PC-3 (cell line): ENCODE measurements around the gene KRTAP5-4. TPM values are rescaled to one million over a fixed set of nuclear protein-coding genes. Genes with fewer than 3 reads are reported as not detected.
"Not testable (repeated sequence)": the region's sequence is repeated elsewhere in the genome, so short reads cannot be mapped to it uniquely, and the experiment has no call there.

Source experiments
- ATAC-seq: fragments of 200-7000 bp; cut with Tn5 transposase; 2 replicates; pipeline ENCODE4 v1.9.1; 2020; ENCODE audit warnings: mild to moderate bottlenecking, moderate library complexity
- BruUV-seq: library from RNA; stranded (reverse); fragments of 400-500 nt; replicated peaks from 2 replicates; lab custom pipeline; 2021; lab: Mats Ljungman, UMichigan
- CTCF ChIA-PET: fragments of 300-600 bp; sonication (Branson Sonifier 250); formaldehyde crosslinking; loops from one replicate; lab custom pipeline; 2022; ENCODE audit warnings: antibody characterized with exemption; lab: Charles Lee
- POLR2A ChIA-PET: fragments of 300-600 bp; sonication (Branson Sonifier 250); formaldehyde crosslinking; loops from one replicate; lab custom pipeline; 2022; ENCODE audit warnings: antibody characterized with exemption; ENCODE audit not compliant: unreplicated experiment; lab: Charles Lee
- DNase-seq: peaks from one replicate; pipeline ENCODE4 v3.0.0-alpha.2; 2015
- H2AFZ ChIP-seq: fragments of 300-600 bp; sonication (generic); 2 replicates; pipeline ENCODE4 v1.6.0; 2016; ENCODE audit warnings: antibody characterized with exemption, low read length
- H3F3A ChIP-seq: fragments of 300-600 bp; sonication (generic); one replicate; pipeline ENCODE4 v1.6.0; 2017; ENCODE audit warnings: antibody characterized with exemption, low read length, control low read depth, mild to moderate bottlenecking; ENCODE audit not compliant: unreplicated experiment
- H3K27ac ChIP-seq: fragments of 300-600 bp; sonication (generic); 2 replicates; pipeline ENCODE4 v1.5.1; 2016; ENCODE audit warnings: mild to moderate bottlenecking, low read length
- H3K27me3 ChIP-seq: fragments of 300-600 bp; sonication (generic); 2 replicates; pipeline ENCODE4 v1.6.1; 2016; ENCODE audit warnings: low read length, mixed read lengths
- H3K36me3 ChIP-seq: fragments of 300-600 bp; sonication (generic); 2 replicates; pipeline ENCODE4 v1.6.1; 2016; ENCODE audit warnings: low read depth, mixed run types, low read length, mixed read lengths
- H3K4me1 ChIP-seq: fragments of 300-600 bp; sonication (generic); 2 replicates; pipeline ENCODE4 v1.5.1; 2016; ENCODE audit warnings: low read length; ENCODE audit not compliant: insufficient read depth
- H3K4me2 ChIP-seq: fragments of 300-600 bp; sonication (generic); 2 replicates; pipeline ENCODE4 v1.6.0; 2016; ENCODE audit warnings: low read length
- H3K4me3 ChIP-seq: fragments of 300-600 bp; sonication (generic); 2 replicates; pipeline ENCODE4 v1.5.1; 2016; ENCODE audit warnings: mild to moderate bottlenecking, low read length, mixed read lengths
- H3K79me2 ChIP-seq: fragments of 300-600 bp; sonication (generic); 2 replicates; pipeline ENCODE4 v1.6.1; 2017; ENCODE audit warnings: low read length, mixed read lengths
- H3K9ac ChIP-seq: fragments of 300-600 bp; sonication (generic); 2 replicates; pipeline ENCODE4 v1.6.0; 2016; ENCODE audit warnings: mild to moderate bottlenecking, low read length
- H3K9me2 ChIP-seq: fragments of 300-600 bp; sonication (generic); replicated peaks from 2 replicates; pipeline ENCODE4 v1.6.1; 2016; ENCODE audit warnings: mixed run types, low read length, mixed read lengths
- H3K9me3 ChIP-seq: fragments of 300-600 bp; sonication (generic); 2 replicates; pipeline ENCODE4 v1.6.1; 2016; ENCODE audit warnings: low read length, mixed read lengths
- H4K20me1 ChIP-seq: fragments of 300-600 bp; sonication (generic); 2 replicates; pipeline ENCODE4 v1.6.1; 2016; ENCODE audit warnings: low read length, mixed read lengths
- CTCF ChIP-seq: fragments of 300-600 bp; sonication (generic); conservative IDR thresholded peaks from 2 replicates; pipeline ENCODE4 v1.5.1; 2017; ENCODE audit warnings: antibody characterized with exemption, low read depth, mild to moderate bottlenecking, low read length
- EZH2 ChIP-seq: fragments of 300-600 bp; sonication (generic); IDR thresholded peaks from one replicate; pipeline ENCODE4 v1.6.1; 2017; ENCODE audit warnings: antibody characterized with exemption, mild to moderate bottlenecking, low read length; ENCODE audit not compliant: unreplicated experiment
- EZH2phosphoT487 ChIP-seq: fragments of 300-600 bp; sonication (generic); IDR thresholded peaks from 2 replicates; pipeline ENCODE4 v1.6.1; 2018; ENCODE audit warnings: mild to moderate bottlenecking, antibody characterized with exemption, low read length, borderline replicate concordance
- intact Hi-C: fragments of 100-400 bp; cut with micrococcal nuclease; formaldehyde crosslinking; loops from 2 replicates; pipeline ENCODE4 v1.9.0; 2023
- total RNA-seq: library from RNA; depleted of rRNA; stranded (reverse); fragments of >200 nt; gene quantifications from 2 replicates; pipeline ENCODE4 v1.2.3, GENCODE V29; 2014

The KRTAP5-4 gene
- total RNA-seq, 1 experiment from 2014 or later, result not detected

DNA sequence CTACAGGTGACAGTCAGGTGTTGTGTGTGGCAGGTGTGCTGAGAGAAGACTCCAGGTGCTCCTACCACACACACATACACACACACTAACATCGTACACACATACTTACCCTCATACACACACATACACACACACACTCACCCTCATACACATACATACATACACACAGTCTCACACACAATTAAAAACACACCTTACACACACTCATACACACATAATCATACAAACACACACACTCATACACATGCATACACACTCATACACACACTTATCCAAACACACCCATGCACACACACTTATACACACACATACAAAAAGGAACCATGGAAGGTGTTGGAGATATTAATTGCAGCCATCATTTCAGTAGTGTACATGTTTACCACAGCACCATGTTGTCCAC is 18.3 kb downstream of the KRTAP5-4 start:
- Histone ChIP-seq H3K4me3 (no peak overlapping the region), H3K9ac (no peak overlapping the region), H3K4me1 (no peaks in the 10 kb centered on the region), H3K79me2 (no peaks in the 10 kb centered on the region), H3F3A (no peaks in the 10 kb centered on the region), H4K20me1 (no peaks in the 10 kb centered on the region), H3K9me2 (no peaks in the 10 kb centered on the region), H3K9me3 (no peaks in the 10 kb centered on the region), H3K36me3 (no peaks in the 10 kb centered on the region), H3K27ac (no peak overlapping the region), H3K4me2 (no peak overlapping the region), H3K27me3 (peaks cover 46% of the 10 kb centered on the region), H2AFZ (no peak overlapping the region)
- ChIA-PET CTCF (no interaction called here), POLR2A (no interaction called here)
- intact Hi-C loops, result no loop called here
- ATAC-seq (no peak), DNase-seq (no peak)
- TF ChIP-seq EZH2phosphoT487 (no peak), CTCF (no peak), EZH2 (no peak)
- BruUV-seq, result no TSS peak

- DNase-seq, H2AFZ ChIP-seq, H4K20me1 ChIP-seq, CTCF ChIA-PET, H3K4me2 ChIP-seq, H3K9me3 ChIP-seq, H3K4me3 ChIP-seq, intact Hi-C loops, H3K36me3 ChIP-seq, H3K9me2 ChIP-seq, H3K79me2 ChIP-seq, ATAC-seq, BruUV-seq, H3F3A ChIP-seq, POLR2A ChIA-PET, H3K9ac ChIP-seq, H3K4me1 ChIP-seq, H3K27ac ChIP-seq: not testable (repeated sequence)
- H3K27me3 ChIP-seq, result peaks cover 37% of the 10 kb centered on the region
These were observed 20.3 kb downstream of the KRTAP5-4 start for GRCh38 chr11:1601663-1602062.

DNA sequence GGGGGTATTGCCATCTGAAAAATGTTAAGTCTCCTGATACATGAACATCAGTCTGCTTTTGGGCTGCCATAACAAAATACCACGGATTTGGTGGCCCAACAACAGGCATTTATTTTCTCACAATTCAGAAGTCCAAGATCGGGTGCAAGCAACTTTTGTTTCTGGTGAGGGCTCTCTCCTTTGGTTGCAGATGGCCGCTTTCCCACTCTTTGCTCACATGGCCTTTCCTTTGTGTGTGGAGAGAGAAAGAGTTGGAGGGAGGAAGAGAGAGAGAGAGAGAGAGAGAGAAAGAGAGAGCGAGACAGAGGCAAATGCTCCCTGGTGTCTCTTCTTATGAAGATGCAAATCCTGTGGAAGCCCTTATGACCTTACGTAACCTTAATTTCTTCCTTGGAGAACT is 21.3 kb downstream of the KRTAP5-4 start:
- Histone ChIP-seq H3K9ac (no peak overlapping the region), H3K27me3 (peaks cover 30% of the 10 kb centered on the region), H3F3A (no peaks in the 10 kb centered on the region), H4K20me1 (no peaks in the 10 kb centered on the region), H2AFZ (no peak overlapping the region), H3K4me3 (no peak overlapping the region), H3K27ac (no peak overlapping the region), H3K9me3 (no peaks in the 10 kb centered on the region), H3K4me2 (no peak overlapping the region), H3K36me3 (no peaks in the 10 kb centered on the region), H3K4me1 (no peaks in the 10 kb centered on the region), H3K79me2 (no peaks in the 10 kb centered on the region), H3K9me2 (no peaks in the 10 kb centered on the region)
- no peak for ATAC-seq
- POLR2A ChIA-PET, result interaction anchor here (0.7 kb wide), 1 partner anchor 19 kb away, joined by 3 read pairs; no protein-coding TSS in a partner anchor
- CTCF ChIA-PET, result no interaction called here
- intact Hi-C loops, result no loop called here
- TF ChIP-seq EZH2, result no peak
- no peak for TF ChIP-seq EZH2phosphoT487
- no peak for TF ChIP-seq CTCF
- BruUV-seq, result no TSS peak
- no peak for DNase-seq
